Measurements from ENCODE around the gene EPHB2.

- TF ChIP-seq POLR2AphosphoS5 (IDR thresholded peaks at IDR 0.05; ENCODE audit: borderline replicate concordance, low read depth, low read length) (no peak), FOXP2 (optimal IDR thresholded peaks at IDR 0.05; ENCODE audit: control extremely low read depth, extremely low read length, insufficient read depth) (no peak)
Observed at GRCh38 chr1:22673486-22674409, 36.9 kb upstream of the EPHB2 start.

Measured in SK-N-MC (cell line).